Activated naive CD8-positive, alpha-beta T cell treated with anti-CD3 and anti-CD28 coated beads, Interleukin-2, amount 10 ng/mL, durations not matched to agents 7 days and 5 days (primary cell): ENCODE measurements around the gene AMY2B. TPM values are rescaled to one million over a fixed set of nuclear protein-coding genes. Genes with fewer than 3 reads are reported as not detected.
"Not testable (repeated sequence)": the region's sequence is repeated elsewhere in the genome, so short reads cannot be mapped to it uniquely, and the experiment has no call there.

Experiments
- ATAC-seq: fragments of 150-1000 bp; cut with Tn5 transposase; one replicate; pipeline ENCODE4 v1.10.0; 2021; ENCODE audit warnings: low read depth, moderate library complexity
- POLR2A ChIA-PET: fragments of 350-600 bp; sonication (Branson Sonifier 250); formaldehyde crosslinking; loops from one replicate; lab custom pipeline; 2021; ENCODE audit warnings: antibody characterized with exemption; lab: Charles Lee
- DNase-seq: peaks from one replicate; pipeline ENCODE4 v3.0.0; 2021
- H3K27ac Mint-ChIP-seq: one replicate; pipeline ENCODE4 v1.8.0; 2022; ENCODE audit warnings: mild to moderate bottlenecking, mixed read lengths
- H3K27me3 Mint-ChIP-seq: one replicate; pipeline ENCODE4 v1.8.0; 2022; ENCODE audit warnings: mild to moderate bottlenecking, moderate library complexity, mixed read lengths
- H3K36me3 Mint-ChIP-seq: one replicate; pipeline ENCODE4 v1.8.0; 2021; ENCODE audit warnings: mild to moderate bottlenecking, mixed read lengths
- H3K4me1 Mint-ChIP-seq: one replicate; pipeline ENCODE4 v1.8.0; 2021; ENCODE audit warnings: mixed read lengths
- H3K4me3 Mint-ChIP-seq: one replicate; pipeline ENCODE4 v1.8.0; 2022; ENCODE audit warnings: mild to moderate bottlenecking, moderate library complexity, mixed read lengths
- H3K9me3 Mint-ChIP-seq: one replicate; pipeline ENCODE4 v1.8.0; 2021; ENCODE audit warnings: mixed read lengths
- total RNA-seq, 2 experiments: library from RNA; stranded (reverse); gene quantifications; one replicate each; pipeline ENCODE4 v1.2.3, GENCODE V29; 2021

The AMY2B gene
- total RNA-seq: 10 to 100 TPM; 23.3 to 23.5 TPM

GRCh38 chr1:103571289-103571688 lies at the start of gene AMY2B:
Gene AMY2B, plus strand, starts transcription at chr1:103571589. Its CDS starts 14 bp downstream, at chr1:103571603.
- H3K4me3 Mint-ChIP-seq, H3K27me3 Mint-ChIP-seq, H3K27ac Mint-ChIP-seq, H3K9me3 Mint-ChIP-seq, DNase-seq, H3K36me3 Mint-ChIP-seq, ATAC-seq, POLR2A ChIA-PET, H3K4me1 Mint-ChIP-seq: not testable (repeated sequence)

- ATAC-seq: no peak
- Mint-ChIP-seq H3K4me3 (no peak overlapping the region), H3K9me3 (no peaks in the 10 kb centered on the region), H3K36me3 (peaks cover 8% of the 10 kb centered on the region), H3K27me3 (peaks cover 2% of the 10 kb centered on the region), H3K27ac (no peak overlapping the region), H3K4me1 (peaks cover 11% of the 10 kb centered on the region)
- no peak for DNase-seq
- POLR2A ChIA-PET: no interaction called here
Measured at GRCh38 chr1:103523346-103523745, 48.0 kb upstream of the AMY2B start.

GRCh38 chr1:103525114-103525606 lies 46.2 kb upstream of the AMY2B start:
- POLR2A ChIA-PET: no interaction called here
- peak; percentile 57 for ATAC-seq
- H3K4me1 Mint-ChIP-seq: peaks cover 20% of the 10 kb centered on the region
- H3K4me3 Mint-ChIP-seq: peak overlapping the region; percentile 82
- no peak for DNase-seq
- peaks cover 2% of the 10 kb centered on the region for H3K27me3 Mint-ChIP-seq
- no peaks in the 10 kb centered on the region for H3K9me3 Mint-ChIP-seq
- peaks cover 17% of the 10 kb centered on the region for H3K36me3 Mint-ChIP-seq
- peak overlapping the region; percentile 72 for H3K27ac Mint-ChIP-seq

GRCh38 chr1:103525607-103526507 lies 45.5 kb upstream of the AMY2B start, which contains the start of gene RNPC3:
Gene RNPC3, plus strand, starts transcription at chr1:103525699. Its CDS starts 372 bp downstream, at chr1:103526071.
- ATAC-seq (peak; percentile 77), DNase-seq (peak; percentile 86)
- H3K9me3 Mint-ChIP-seq: no peaks in the 10 kb centered on the region
- peaks cover 2% of the 10 kb centered on the region for H3K27me3 Mint-ChIP-seq
- peak within 1 kb of the TSS; percentile 99 for H3K4me3 Mint-ChIP-seq
- H3K36me3 Mint-ChIP-seq: peaks cover 24% of the 10 kb centered on the region
- peaks cover 26% of the 10 kb centered on the region for H3K4me1 Mint-ChIP-seq
- H3K27ac Mint-ChIP-seq: peak within 1 kb of the TSS; percentile 98
- POLR2A ChIA-PET: interaction anchor here (1.1 kb wide), 1 partner anchor 9 kb away, joined by 4 read pairs; no protein-coding TSS in a partner anchor

GRCh38 chr1:103527331-103527730 lies 44.1 kb upstream of the AMY2B start:
- H3K4me1 Mint-ChIP-seq: peaks cover 37% of the 10 kb centered on the region
- POLR2A ChIA-PET: no interaction called here
- ATAC-seq (no peak), DNase-seq (no peak)
- peaks cover 37% of the 10 kb centered on the region for H3K36me3 Mint-ChIP-seq
- peaks cover 2% of the 10 kb centered on the region for H3K27me3 Mint-ChIP-seq
- no peaks in the 10 kb centered on the region for H3K9me3 Mint-ChIP-seq
- peak overlapping the region; percentile 69 for H3K4me3 Mint-ChIP-seq
- no peak overlapping the region for H3K27ac Mint-ChIP-seq

GRCh38 chr1:103529746-103530145 lies 41.6 kb upstream of the AMY2B start:
- no peak overlapping the region for H3K4me3 Mint-ChIP-seq
- H3K36me3 Mint-ChIP-seq: peaks cover 41% of the 10 kb centered on the region
- no peaks in the 10 kb centered on the region for H3K27me3 Mint-ChIP-seq
- no peaks in the 10 kb centered on the region for H3K9me3 Mint-ChIP-seq
- no peak overlapping the region for H3K27ac Mint-ChIP-seq
- no peak for ATAC-seq
- H3K4me1 Mint-ChIP-seq: peaks cover 41% of the 10 kb centered on the region
- POLR2A ChIA-PET: no interaction called here
- no peak for DNase-seq

- POLR2A ChIA-PET: no interaction called here
- Mint-ChIP-seq H3K36me3 (peaks cover 25% of the 10 kb centered on the region), H3K27me3 (no peaks in the 10 kb centered on the region), H3K4me1 (peaks cover 4% of the 10 kb centered on the region), H3K9me3 (no peaks in the 10 kb centered on the region), H3K4me3 (no peak overlapping the region), H3K27ac (no peak overlapping the region)
- ATAC-seq (no peak), DNase-seq (no peak)
Measured at GRCh38 chr1:103538226-103538625, 33.2 kb upstream of the AMY2B start.

- H3K9me3 Mint-ChIP-seq: no peaks in the 10 kb centered on the region
- POLR2A ChIA-PET: no interaction called here
- peaks cover 29% of the 10 kb centered on the region for H3K36me3 Mint-ChIP-seq
- H3K4me3 Mint-ChIP-seq: no peak overlapping the region
- H3K27ac Mint-ChIP-seq: peak overlapping the region; percentile 4
- no peak for DNase-seq
- H3K27me3 Mint-ChIP-seq: no peaks in the 10 kb centered on the region
- no peaks in the 10 kb centered on the region for H3K4me1 Mint-ChIP-seq
- ATAC-seq: no peak
Measured at GRCh38 chr1:103541431-103541830, 30.0 kb upstream of the AMY2B start.

GRCh38 chr1:103546496-103546895 lies 24.9 kb upstream of the AMY2B start:
- Mint-ChIP-seq H3K4me1 (no peaks in the 10 kb centered on the region), H3K4me3 (no peak overlapping the region), H3K9me3 (no peaks in the 10 kb centered on the region), H3K36me3 (peaks cover 32% of the 10 kb centered on the region), H3K27ac (no peak overlapping the region), H3K27me3 (no peaks in the 10 kb centered on the region)
- DNase-seq (no peak), ATAC-seq (no peak)
- POLR2A ChIA-PET: no interaction called here

GRCh38 chr1:103547840-103548239 lies 23.5 kb upstream of the AMY2B start:
- Mint-ChIP-seq H3K4me3 (no peak overlapping the region), H3K4me1 (no peaks in the 10 kb centered on the region), H3K36me3 (peaks cover 36% of the 10 kb centered on the region), H3K27ac (no peak overlapping the region), H3K9me3 (no peaks in the 10 kb centered on the region), H3K27me3 (no peaks in the 10 kb centered on the region)
- DNase-seq: no peak
- POLR2A ChIA-PET: no interaction called here
- no peak for ATAC-seq

GRCh38 chr1:103560427-103560826 lies 11.0 kb upstream of the AMY2B start:
- POLR2A ChIA-PET: no interaction called here
- H3K4me1 Mint-ChIP-seq: peaks cover 4% of the 10 kb centered on the region
- DNase-seq (no peak), ATAC-seq (no peak)
- no peak overlapping the region for H3K4me3 Mint-ChIP-seq
- peaks cover 14% of the 10 kb centered on the region for H3K36me3 Mint-ChIP-seq
- no peaks in the 10 kb centered on the region for H3K9me3 Mint-ChIP-seq
- no peaks in the 10 kb centered on the region for H3K27me3 Mint-ChIP-seq
- H3K27ac Mint-ChIP-seq: no peak overlapping the region

GRCh38 chr1:103561124-103561523 lies 10.3 kb upstream of the AMY2B start:
- H3K9me3 Mint-ChIP-seq, POLR2A ChIA-PET, H3K4me1 Mint-ChIP-seq, H3K4me3 Mint-ChIP-seq, DNase-seq, H3K27me3 Mint-ChIP-seq, H3K27ac Mint-ChIP-seq, H3K36me3 Mint-ChIP-seq, ATAC-seq: not testable (repeated sequence)

- no peak overlapping the region for H3K27ac Mint-ChIP-seq
- ATAC-seq (no peak), DNase-seq (no peak)
- no peaks in the 10 kb centered on the region for H3K9me3 Mint-ChIP-seq
- H3K36me3 Mint-ChIP-seq: peaks cover 3% of the 10 kb centered on the region
- POLR2A ChIA-PET: no interaction called here
- peaks cover 2% of the 10 kb centered on the region for H3K4me1 Mint-ChIP-seq
- H3K4me3 Mint-ChIP-seq: no peak overlapping the region
- H3K27me3 Mint-ChIP-seq: no peaks in the 10 kb centered on the region
Measured at GRCh38 chr1:103561643-103562395, 9.6 kb upstream of the AMY2B start.
